Body of pancreas (tissue), 4 donors: ENCODE measurements around the gene CYFIP1.

Experiments used
- CTCF ChIP-seq, 7 experiments: fragments of 450-650 bp in 4 of 7; fragments of 200-600 bp in 3 of 7; sonication (generic) in 3 of 7; IDR thresholded peaks; one replicate each; pipeline ENCODE4 v1.5.1; 2016 to 2019; ENCODE audit warnings: antibody characterized with exemption in 7 of 7
- POLR2A ChIP-seq, 3 donors: fragments of 450-650 bp; IDR thresholded peaks; one replicate each; pipeline ENCODE4 v1.6.1; 2016; ENCODE audit warnings: antibody characterized with exemption in 3 of 3, mild to moderate bottlenecking in 2 of 3

- TF ChIP-seq CTCF (IDR thresholded peaks at IDR 0.05) (no peak), POLR2A (IDR thresholded peaks at IDR 0.05) (no peak)
These were observed 109.3 kb downstream of the CYFIP1 start for GRCh38 chr15:22870865-22871264.
